Neuron (in vitro differentiated cells): ENCODE measurements around the gene CLIP4.

Experiments
- H2AFZ ChIP-seq: one replicate; pipeline ENCODE4 v1.6.1; 2013; ENCODE audit warnings: low read depth, mild to moderate bottlenecking, inconsistent platforms, low read length, moderate library complexity
- H3K27me3 ChIP-seq: one replicate; pipeline ENCODE4 v1.6.1; 2013; ENCODE audit warnings: low read length; ENCODE audit not compliant: insufficient read depth
- H3K36me3 ChIP-seq: one replicate; pipeline ENCODE4 v1.6.1; 2013; ENCODE audit warnings: low read length; ENCODE audit not compliant: insufficient read depth
- H3K4me1 ChIP-seq: one replicate; pipeline ENCODE4 v1.6.1; 2013; ENCODE audit warnings: low read length; ENCODE audit not compliant: insufficient read depth
- H3K4me3 ChIP-seq: 2 replicates; pipeline ENCODE4 v1.5.1; 2013; ENCODE audit warnings: mild to moderate bottlenecking, low read length, moderate library complexity
- H3K9me3 ChIP-seq: one replicate; pipeline ENCODE4 v1.6.1; 2013; ENCODE audit warnings: low read length

CLIP4 gene

GRCh38 chr2:29191817-29192216 is 76.6 kb downstream of the CLIP4 start:
- no peak overlapping the region for H3K4me3 ChIP-seq
- H3K27me3 ChIP-seq: no peaks in the 10 kb centered on the region
- no peaks in the 10 kb centered on the region for H3K4me1 ChIP-seq
- no peak overlapping the region for H2AFZ ChIP-seq
- H3K9me3 ChIP-seq: peaks cover 3% of the 10 kb centered on the region
- no peaks in the 10 kb centered on the region for H3K36me3 ChIP-seq

- Histone ChIP-seq H3K36me3 (no peaks in the 10 kb centered on the region), H3K27me3 (no peaks in the 10 kb centered on the region), H3K9me3 (no peaks in the 10 kb centered on the region), H3K4me1 (no peaks in the 10 kb centered on the region), H3K4me3 (no peak overlapping the region), H2AFZ (no peak overlapping the region)
Measured at GRCh38 chr2:29192526-29192925, 77.3 kb downstream of the CLIP4 start.

- no peak overlapping the region for H2AFZ ChIP-seq
- no peak overlapping the region for H3K4me3 ChIP-seq
- H3K36me3 ChIP-seq: no peaks in the 10 kb centered on the region
- H3K27me3 ChIP-seq: no peaks in the 10 kb centered on the region
- no peaks in the 10 kb centered on the region for H3K4me1 ChIP-seq
- no peaks in the 10 kb centered on the region for H3K9me3 ChIP-seq
Measured at GRCh38 chr2:29193111-29193510, 77.9 kb downstream of the CLIP4 start.

GRCh38 chr2:29193681-29194080 is 78.5 kb downstream of the CLIP4 start:
- H3K9me3 ChIP-seq: no peaks in the 10 kb centered on the region
- no peaks in the 10 kb centered on the region for H3K36me3 ChIP-seq
- no peak overlapping the region for H3K4me3 ChIP-seq
- no peaks in the 10 kb centered on the region for H3K27me3 ChIP-seq
- no peaks in the 10 kb centered on the region for H3K4me1 ChIP-seq
- H2AFZ ChIP-seq: no peak overlapping the region

- H2AFZ ChIP-seq: no peak overlapping the region
- H3K9me3 ChIP-seq: no peaks in the 10 kb centered on the region
- H3K4me1 ChIP-seq: no peaks in the 10 kb centered on the region
- no peak overlapping the region for H3K4me3 ChIP-seq
- no peaks in the 10 kb centered on the region for H3K36me3 ChIP-seq
- H3K27me3 ChIP-seq: no peaks in the 10 kb centered on the region
Measured at GRCh38 chr2:29195796-29196195, 80.6 kb downstream of the CLIP4 start.

GRCh38 chr2:29196792-29197788 is 81.9 kb downstream of the CLIP4 start:
- Histone ChIP-seq H2AFZ (no peak overlapping the region), H3K27me3 (no peaks in the 10 kb centered on the region), H3K4me3 (no peak overlapping the region), H3K36me3 (no peaks in the 10 kb centered on the region), H3K4me1 (no peaks in the 10 kb centered on the region), H3K9me3 (no peaks in the 10 kb centered on the region)

- Histone ChIP-seq H3K36me3 (no peaks in the 10 kb centered on the region), H3K27me3 (no peaks in the 10 kb centered on the region), H2AFZ (no peak overlapping the region), H3K9me3 (peaks cover 2% of the 10 kb centered on the region), H3K4me1 (no peaks in the 10 kb centered on the region), H3K4me3 (no peak overlapping the region)
Measured at GRCh38 chr2:29201979-29202378, 86.8 kb downstream of the CLIP4 start.

- no peaks in the 10 kb centered on the region for H3K4me1 ChIP-seq
- no peaks in the 10 kb centered on the region for H3K27me3 ChIP-seq
- no peak overlapping the region for H2AFZ ChIP-seq
- peaks cover 2% of the 10 kb centered on the region for H3K9me3 ChIP-seq
- no peak overlapping the region for H3K4me3 ChIP-seq
- H3K36me3 ChIP-seq: no peaks in the 10 kb centered on the region
Measured at GRCh38 chr2:29202819-29203495, 87.7 kb downstream of the CLIP4 start.

- no peak overlapping the region for H3K4me3 ChIP-seq
- H3K36me3 ChIP-seq: no peaks in the 10 kb centered on the region
- H3K9me3 ChIP-seq: peaks cover 2% of the 10 kb centered on the region
- no peak overlapping the region for H2AFZ ChIP-seq
- H3K4me1 ChIP-seq: no peaks in the 10 kb centered on the region
- H3K27me3 ChIP-seq: no peaks in the 10 kb centered on the region
Measured at GRCh38 chr2:29206941-29207340, 91.7 kb downstream of the CLIP4 start.

- Histone ChIP-seq H3K4me3 (no peak overlapping the region), H3K27me3 (no peaks in the 10 kb centered on the region)
Measured at GRCh38 chr2:29207352-29208148, 92.3 kb downstream of the CLIP4 start.

GRCh38 chr2:29209551-29209950 is 94.3 kb downstream of the CLIP4 start:
- no peak overlapping the region for H2AFZ ChIP-seq
- H3K27me3 ChIP-seq: no peaks in the 10 kb centered on the region
- H3K36me3 ChIP-seq: no peaks in the 10 kb centered on the region
- H3K4me3 ChIP-seq: no peak overlapping the region
- H3K4me1 ChIP-seq: peaks cover 2% of the 10 kb centered on the region
- H3K9me3 ChIP-seq: peaks cover 2% of the 10 kb centered on the region

More at GRCh38 chr2:29207352-29208148, 92.3 kb downstream of the CLIP4 start:
- Histone ChIP-seq H3K9me3 (peaks cover 2% of the 10 kb centered on the region), H2AFZ (no peak overlapping the region), H3K4me1 (no peaks in the 10 kb centered on the region), H3K36me3 (no peaks in the 10 kb centered on the region)

- H3K9me3 ChIP-seq: no peaks in the 10 kb centered on the region
- no peak overlapping the region for H2AFZ ChIP-seq
- no peak overlapping the region for H3K4me3 ChIP-seq
- no peaks in the 10 kb centered on the region for H3K36me3 ChIP-seq
- peaks cover 6% of the 10 kb centered on the region for H3K4me1 ChIP-seq
- H3K27me3 ChIP-seq: no peaks in the 10 kb centered on the region
Measured at GRCh38 chr2:29212009-29212408, 96.8 kb downstream of the CLIP4 start.

GRCh38 chr2:29213888-29214291 is 98.7 kb downstream of the CLIP4 start:
- H3K9me3 ChIP-seq: no peaks in the 10 kb centered on the region
- H3K4me1 ChIP-seq: peaks cover 6% of the 10 kb centered on the region
- H3K4me3 ChIP-seq: no peak overlapping the region
- no peak overlapping the region for H2AFZ ChIP-seq
- H3K27me3 ChIP-seq: no peaks in the 10 kb centered on the region
- H3K36me3 ChIP-seq: no peaks in the 10 kb centered on the region
